ENCODE data around the gene VSTM1. TPM values are rescaled to one million over a fixed set of nuclear protein-coding genes. Genes with fewer than 3 reads are reported as not detected.

The VSTM1 gene
- total and polyA plus RNA-seq, 4 donors: not detected

GRCh38 chr19:54011507-54012211 lies 52.0 kb downstream of the VSTM1 start:
- 26% methylated on average over 36 of the region's 36 CpGs for WGBS, 2 donors
- no peak for ATAC-seq (ENCODE audit: low FRiP score)
- no peaks in the 10 kb centered on the region for H3K27me3 ChIP-seq (ENCODE audit: control insufficient read depth in 1 of 2, insufficient read depth in 2 of 2, low read length in 1 of 2)

DNA sequence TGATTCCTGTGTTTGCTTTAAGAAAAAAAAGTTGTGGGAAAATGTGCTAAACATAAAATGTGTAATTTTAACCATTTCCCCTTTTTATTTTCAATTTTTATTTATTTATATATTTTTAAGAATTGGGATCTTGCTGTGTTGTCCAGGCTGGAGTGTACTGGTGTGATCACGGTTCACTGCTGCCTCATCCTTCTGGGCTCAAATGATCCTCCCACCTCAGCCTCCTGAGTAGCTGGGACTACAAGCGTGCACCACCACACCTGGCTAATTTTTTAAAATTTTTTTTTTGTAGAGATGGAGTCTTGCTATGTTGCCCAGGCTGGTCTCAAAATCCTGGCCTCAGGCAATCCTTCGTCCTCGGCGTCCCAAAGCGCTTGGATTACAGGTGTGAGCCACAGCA lies 53.2 kb downstream of the VSTM1 start:
- DNase-seq (no peak), ATAC-seq (ENCODE audit: low FRiP score) (no peak)
- Histone ChIP-seq H3K9me3 (ENCODE audit: control insufficient read depth, low read length) (peaks cover 2% of the 10 kb centered on the region), H3K4me3 (ENCODE audit: low read length in 2 of 2) (no peak overlapping the region), H3K27ac (ENCODE audit: low read depth in 1 of 2, low read length in 2 of 2) (no peak overlapping the region), H3K4me1 (ENCODE audit: control insufficient read depth in 1 of 2, insufficient read depth in 2 of 2, low read length in 2 of 2) (no peaks in the 10 kb centered on the region), H3K27me3 (ENCODE audit: control insufficient read depth in 1 of 2, insufficient read depth in 2 of 2, low read length in 1 of 2) (no peaks in the 10 kb centered on the region), H3K36me3 (ENCODE audit: control insufficient read depth in 1 of 2, insufficient read depth in 2 of 2, low read length in 1 of 2) (no peaks in the 10 kb centered on the region)
- WGBS, 2 donors: 92% methylated on average over 6 of the region's 6 CpGs
- intact Hi-C loops (cut with DNase I): no loop called here

More at GRCh38 chr19:54011507-54012211, 52.0 kb downstream of the VSTM1 start:
- H3K4me3 ChIP-seq (ENCODE audit: low read length in 2 of 2): no peak overlapping the region
- H3K4me1 ChIP-seq (ENCODE audit: control insufficient read depth in 1 of 2, insufficient read depth in 2 of 2, low read length in 2 of 2): no peaks in the 10 kb centered on the region
- intact Hi-C loops (cut with DNase I): no loop called here
- no peak overlapping the region for H3K27ac ChIP-seq (ENCODE audit: low read depth in 1 of 2, low read length in 2 of 2)
- no peak for DNase-seq
- peaks cover 2% of the 10 kb centered on the region for H3K9me3 ChIP-seq (ENCODE audit: control insufficient read depth, low read length)
- no peaks in the 10 kb centered on the region for H3K36me3 ChIP-seq (ENCODE audit: control insufficient read depth in 1 of 2, insufficient read depth in 2 of 2, low read length in 1 of 2)

DNA sequence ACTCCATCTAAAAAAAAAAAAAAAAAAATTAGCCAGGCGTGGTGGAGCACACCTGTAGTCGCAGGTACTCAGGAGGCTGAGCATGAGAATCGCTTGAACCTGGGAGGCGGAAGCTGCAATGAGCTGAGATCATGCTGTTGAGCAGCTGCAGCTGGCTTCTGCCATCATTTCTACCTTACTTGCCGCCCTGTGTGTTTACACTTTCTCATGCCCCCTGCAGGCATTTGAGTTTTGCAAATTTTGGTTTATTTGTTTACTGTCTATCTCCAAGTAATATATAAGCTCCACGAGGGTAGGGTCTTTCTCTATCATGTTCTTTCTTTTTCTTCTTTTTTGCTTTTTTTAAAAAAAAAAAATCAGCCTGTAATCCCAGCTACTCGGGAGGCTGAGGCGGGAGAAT lies 54.3 kb downstream of the VSTM1 start:
- WGBS, 2 donors: 80 to 82% methylated on average over 8 of the region's 8 CpGs
- H3K4me1 ChIP-seq (ENCODE audit: control insufficient read depth in 1 of 2, insufficient read depth in 2 of 2, low read length in 2 of 2): no peaks in the 10 kb centered on the region
- intact Hi-C loops (cut with DNase I): no loop called here
- ATAC-seq (ENCODE audit: low FRiP score) (no peak), DNase-seq (no peak)
- H3K27ac ChIP-seq (ENCODE audit: low read depth in 1 of 2, low read length in 2 of 2): no peak overlapping the region
- no peaks in the 10 kb centered on the region for H3K27me3 ChIP-seq (ENCODE audit: control insufficient read depth in 1 of 2, insufficient read depth in 2 of 2, low read length in 1 of 2)
- no peaks in the 10 kb centered on the region for H3K9me3 ChIP-seq (ENCODE audit: control insufficient read depth, low read length)
- no peak overlapping the region for H3K4me3 ChIP-seq (ENCODE audit: low read length in 2 of 2)
- H3K36me3 ChIP-seq (ENCODE audit: control insufficient read depth in 1 of 2, insufficient read depth in 2 of 2, low read length in 1 of 2): no peaks in the 10 kb centered on the region

GRCh38 chr19:54002495-54003315 lies 61.0 kb downstream of the VSTM1 start:
- no peak for ATAC-seq (ENCODE audit: low FRiP score)
- peaks cover 1% of the 10 kb centered on the region for H3K9me3 ChIP-seq (ENCODE audit: control insufficient read depth, low read length)
- no peaks in the 10 kb centered on the region for H3K4me1 ChIP-seq (ENCODE audit: control insufficient read depth in 1 of 2, insufficient read depth in 2 of 2, low read length in 2 of 2)
- H3K27me3 ChIP-seq (ENCODE audit: control insufficient read depth in 1 of 2, insufficient read depth in 2 of 2, low read length in 1 of 2): peaks cover 0 to 2% of the 10 kb centered on the region in 2 donors
- no peaks in the 10 kb centered on the region for H3K36me3 ChIP-seq (ENCODE audit: control insufficient read depth in 1 of 2, insufficient read depth in 2 of 2, low read length in 1 of 2)
- WGBS, 2 donors: 71 to 73% methylated on average over 10 of the region's 10 CpGs
- no peak overlapping the region for H3K27ac ChIP-seq (ENCODE audit: low read depth in 1 of 2, low read length in 2 of 2)
- H3K4me3 ChIP-seq (ENCODE audit: low read length in 2 of 2): no peak overlapping the region
- intact Hi-C loops (cut with DNase I): no loop called here
- DNase-seq: no peak

DNA sequence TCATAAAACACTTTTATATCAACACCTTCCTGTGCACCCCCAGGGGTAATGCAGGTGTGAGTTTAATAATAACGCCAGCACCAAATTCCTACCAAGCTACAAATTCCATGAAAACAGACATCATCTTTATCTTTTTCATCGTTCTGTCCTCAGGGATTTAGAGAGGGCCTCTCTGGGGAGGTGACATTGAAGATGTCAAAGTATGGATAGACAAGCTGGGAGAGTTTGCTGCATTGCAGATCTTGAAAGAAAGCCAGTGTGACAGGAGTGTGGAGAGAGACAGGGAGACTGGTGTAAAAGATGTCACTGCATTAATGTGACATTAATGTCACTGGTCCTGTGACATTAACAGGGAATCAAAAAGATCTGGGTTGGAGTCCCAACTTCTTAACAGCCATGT lies 62.2 kb downstream of the VSTM1 start:
- 83 to 92% methylated on average over 2 of the region's 2 CpGs for WGBS, 2 donors
- Histone ChIP-seq H3K4me1 (ENCODE audit: control insufficient read depth in 1 of 2, insufficient read depth in 2 of 2, low read length in 2 of 2) (no peaks in the 10 kb centered on the region), H3K27me3 (ENCODE audit: control insufficient read depth in 1 of 2, insufficient read depth in 2 of 2, low read length in 1 of 2) (peaks cover 0 to 2% of the 10 kb centered on the region in 2 donors), H3K27ac (ENCODE audit: low read depth in 1 of 2, low read length in 2 of 2) (no peak overlapping the region), H3K9me3 (ENCODE audit: control insufficient read depth, low read length) (peaks cover 1% of the 10 kb centered on the region), H3K4me3 (ENCODE audit: low read length in 2 of 2) (no peak overlapping the region), H3K36me3 (ENCODE audit: control insufficient read depth in 1 of 2, insufficient read depth in 2 of 2, low read length in 1 of 2) (no peaks in the 10 kb centered on the region)
- DNase-seq (no peak), ATAC-seq (ENCODE audit: low FRiP score) (no peak)
- intact Hi-C loops (cut with DNase I): no loop called here

GRCh38 chr19:53999694-54000093 lies 64.0 kb downstream of the VSTM1 start:
- Histone ChIP-seq H3K27ac (ENCODE audit: low read depth in 1 of 2, low read length in 2 of 2) (no peak overlapping the region), H3K4me3 (ENCODE audit: low read length in 2 of 2) (no peak overlapping the region), H3K27me3 (ENCODE audit: control insufficient read depth in 1 of 2, insufficient read depth in 2 of 2, low read length in 1 of 2) (peaks cover 0 to 2% of the 10 kb centered on the region in 2 donors), H3K9me3 (ENCODE audit: control insufficient read depth, low read length) (peaks cover 1% of the 10 kb centered on the region), H3K36me3 (ENCODE audit: control insufficient read depth in 1 of 2, insufficient read depth in 2 of 2, low read length in 1 of 2) (no peaks in the 10 kb centered on the region), H3K4me1 (ENCODE audit: control insufficient read depth in 1 of 2, insufficient read depth in 2 of 2, low read length in 2 of 2) (no peaks in the 10 kb centered on the region)
- WGBS, 2 donors: 77 to 78% methylated on average over 5 of the region's 5 CpGs
- no peak for ATAC-seq (ENCODE audit: low FRiP score)
- DNase-seq: no peak
- intact Hi-C loops (cut with DNase I): no loop called here

DNA sequence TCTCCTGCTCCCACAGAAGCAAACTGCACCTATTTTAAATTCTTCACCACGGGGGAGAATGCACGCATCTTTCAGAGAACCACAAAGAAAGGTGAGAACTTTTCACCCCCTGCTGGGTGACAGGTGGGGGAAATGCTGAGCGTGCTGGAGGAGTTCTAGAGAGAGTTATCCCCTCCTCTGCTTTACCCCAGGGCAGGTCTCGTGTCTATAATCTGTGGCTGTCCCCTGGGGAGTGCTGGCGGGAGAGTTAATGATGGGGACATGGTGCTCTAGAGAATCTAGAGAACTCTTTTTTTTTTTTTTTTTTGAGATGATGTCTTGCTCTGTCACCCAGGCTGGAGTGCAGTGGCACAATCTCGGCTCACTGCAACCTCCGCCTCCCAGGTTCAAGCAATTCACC lies 65.5 kb downstream of the VSTM1 start:
- intact Hi-C loops (cut with DNase I): no loop called here
- ATAC-seq (ENCODE audit: low FRiP score): no peak
- Histone ChIP-seq H3K4me1 (ENCODE audit: control insufficient read depth in 1 of 2, insufficient read depth in 2 of 2, low read length in 2 of 2) (no peaks in the 10 kb centered on the region), H3K36me3 (ENCODE audit: control insufficient read depth in 1 of 2, insufficient read depth in 2 of 2, low read length in 1 of 2) (no peaks in the 10 kb centered on the region), H3K27ac (ENCODE audit: low read depth in 1 of 2, low read length in 2 of 2) (no peak overlapping the region), H3K9me3 (ENCODE audit: control insufficient read depth, low read length) (peaks cover 1% of the 10 kb centered on the region), H3K4me3 (ENCODE audit: low read length in 2 of 2) (no peak overlapping the region), H3K27me3 (ENCODE audit: control insufficient read depth in 1 of 2, insufficient read depth in 2 of 2, low read length in 1 of 2) (peaks cover 0 to 2% of the 10 kb centered on the region in 2 donors)
- WGBS, 2 donors: 45 to 49% methylated on average over 7 of the region's 7 CpGs
- DNase-seq: no peak

DNA sequence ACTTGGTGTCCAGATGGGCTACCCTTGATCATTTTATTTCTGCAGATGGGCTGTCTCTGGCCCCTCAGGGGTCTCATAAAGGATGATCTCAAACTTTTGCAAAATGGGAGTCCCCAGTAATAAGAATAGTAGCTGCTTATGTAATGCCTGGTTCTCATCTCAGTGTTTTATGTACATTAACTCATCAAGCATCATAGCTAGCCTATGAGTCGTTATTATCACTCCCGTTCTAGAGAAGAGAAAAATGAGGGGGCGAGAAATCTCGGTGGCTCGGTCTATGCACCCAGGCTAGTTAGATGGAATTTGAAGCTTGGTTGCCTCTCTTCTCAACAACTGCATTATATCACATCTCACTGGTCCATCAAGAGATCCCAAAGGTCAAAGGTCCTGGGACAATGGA lies 68.9 kb downstream of the VSTM1 start:
- Histone ChIP-seq H3K4me3 (ENCODE audit: low read length in 2 of 2) (no peak overlapping the region), H3K9me3 (ENCODE audit: control insufficient read depth, low read length) (peaks cover 1% of the 10 kb centered on the region), H3K36me3 (ENCODE audit: control insufficient read depth in 1 of 2, insufficient read depth in 2 of 2, low read length in 1 of 2) (no peaks in the 10 kb centered on the region), H3K4me1 (ENCODE audit: control insufficient read depth in 1 of 2, insufficient read depth in 2 of 2, low read length in 2 of 2) (no peaks in the 10 kb centered on the region), H3K27ac (ENCODE audit: low read depth in 1 of 2, low read length in 2 of 2) (no peak overlapping the region), H3K27me3 (ENCODE audit: control insufficient read depth in 1 of 2, insufficient read depth in 2 of 2, low read length in 1 of 2) (no peaks in the 10 kb centered on the region)
- DNase-seq (no peak), ATAC-seq (ENCODE audit: low FRiP score) (no peak)
- intact Hi-C loops (cut with DNase I): no loop called here
- 69 to 77% methylated on average over 5 of the region's 5 CpGs for WGBS, 2 donors

- Histone ChIP-seq H3K36me3 (ENCODE audit: control insufficient read depth in 1 of 2, insufficient read depth in 2 of 2, low read length in 1 of 2) (no peaks in the 10 kb centered on the region), H3K4me3 (ENCODE audit: low read length in 2 of 2) (no peak overlapping the region), H3K27me3 (ENCODE audit: control insufficient read depth in 1 of 2, insufficient read depth in 2 of 2, low read length in 1 of 2) (no peaks in the 10 kb centered on the region), H3K4me1 (ENCODE audit: control insufficient read depth in 1 of 2, insufficient read depth in 2 of 2, low read length in 2 of 2) (no peaks in the 10 kb centered on the region), H3K27ac (ENCODE audit: low read depth in 1 of 2, low read length in 2 of 2) (no peak overlapping the region), H3K9me3 (ENCODE audit: control insufficient read depth, low read length) (no peaks in the 10 kb centered on the region)
- WGBS, 2 donors: 56 to 64% methylated on average over 3 of the region's 3 CpGs
- no peak for ATAC-seq (ENCODE audit: low FRiP score)
- intact Hi-C loops (cut with DNase I): no loop called here
- no peak for DNase-seq
Measured at GRCh38 chr19:53993448-53993847, 70.2 kb downstream of the VSTM1 start.

Data from aorta (tissue), 5 donors.